IPS-NIHi11 (cell line): ENCODE data around the gene TRERF1.
"Not testable (repeated sequence)": the region's sequence is repeated elsewhere in the genome, so short reads cannot be mapped to it uniquely, and the experiment has no call there.

Experiments
- DNase-seq: peaks from one replicate; pipeline ENCODE4 v3.0.0; 2012; ENCODE audit warnings: mixed read lengths, low spot score

TRERF1 gene

DNA sequence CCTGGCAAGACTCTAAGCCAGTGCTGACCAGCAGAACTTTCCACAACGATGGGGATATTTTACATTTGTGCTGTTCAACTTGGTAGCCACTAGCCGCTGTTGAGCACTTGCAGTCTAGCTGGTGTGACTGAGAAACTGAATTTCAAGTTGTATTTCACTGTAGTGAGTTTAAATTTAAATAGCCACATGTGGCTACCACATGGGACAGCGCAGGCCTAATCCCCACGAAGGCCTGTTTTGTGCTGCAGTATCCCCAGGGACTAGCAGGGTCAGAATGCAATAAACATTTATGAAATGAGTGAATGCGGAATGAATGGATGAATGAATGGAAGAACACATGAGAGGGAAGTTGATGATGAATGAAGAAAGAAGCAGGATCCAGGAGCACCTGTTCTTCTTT is 115.8 kb downstream of the TRERF1 start:
- no peak for DNase-seq

DNA sequence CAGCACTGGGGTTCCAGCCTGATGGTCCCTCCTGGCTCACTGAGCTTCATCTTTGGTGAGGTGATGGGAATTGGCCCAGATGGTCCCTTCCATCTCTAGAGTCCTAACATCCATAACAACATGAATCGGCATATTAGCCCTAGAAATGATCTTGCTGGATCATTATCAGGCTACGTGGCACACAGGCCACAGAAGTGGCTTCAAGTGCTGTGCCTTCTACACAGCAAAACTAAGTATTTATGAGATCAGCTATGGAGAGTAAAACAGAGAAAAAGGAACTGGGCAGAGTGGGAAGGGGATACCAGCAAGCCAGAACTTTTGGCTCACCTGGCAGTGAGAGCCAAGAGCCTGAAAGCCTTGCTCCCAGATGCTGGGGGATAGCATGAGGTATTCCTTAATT is 116.9 kb downstream of the TRERF1 start:
- no peak for DNase-seq

DNA sequence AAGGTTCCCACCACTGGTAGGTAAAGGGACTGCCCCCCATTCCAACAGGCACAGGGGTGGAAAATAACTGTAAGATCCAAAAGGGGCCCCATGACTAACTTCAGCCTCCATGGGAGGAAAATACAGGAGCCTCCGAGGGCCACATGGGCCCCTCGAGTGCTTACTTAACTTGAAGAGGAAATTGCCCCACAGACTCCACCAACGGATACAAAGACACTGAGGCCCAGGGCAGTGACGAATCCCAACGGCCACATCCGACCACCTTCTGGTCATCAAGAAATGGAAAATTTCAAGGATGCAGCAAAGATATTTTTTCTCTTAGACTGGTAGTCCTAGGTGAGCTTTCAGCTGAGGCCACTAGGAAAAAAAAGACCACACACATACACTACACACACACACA is 118.1 kb downstream of the TRERF1 start:
- no peak for DNase-seq

DNA sequence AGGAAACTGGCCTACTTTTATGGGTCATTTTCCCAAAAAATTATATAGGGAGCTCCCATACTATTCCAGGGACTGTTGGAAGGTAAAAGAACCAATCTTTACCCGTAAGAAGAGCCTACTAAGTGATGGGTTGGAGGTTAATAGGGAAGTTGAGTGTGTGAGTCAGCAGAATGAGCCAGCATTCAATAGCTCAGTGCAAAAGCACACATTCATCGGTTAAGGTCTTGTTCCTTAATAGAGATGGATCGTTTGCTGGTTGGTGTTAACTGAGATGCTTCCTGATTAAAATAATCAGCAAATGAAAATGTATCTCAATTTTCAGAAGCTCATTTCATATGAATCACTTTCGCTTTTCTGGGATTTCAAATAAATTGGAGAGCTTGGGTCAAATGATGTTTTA is 118.8 kb downstream of the TRERF1 start:
- no peak for DNase-seq

DNA sequence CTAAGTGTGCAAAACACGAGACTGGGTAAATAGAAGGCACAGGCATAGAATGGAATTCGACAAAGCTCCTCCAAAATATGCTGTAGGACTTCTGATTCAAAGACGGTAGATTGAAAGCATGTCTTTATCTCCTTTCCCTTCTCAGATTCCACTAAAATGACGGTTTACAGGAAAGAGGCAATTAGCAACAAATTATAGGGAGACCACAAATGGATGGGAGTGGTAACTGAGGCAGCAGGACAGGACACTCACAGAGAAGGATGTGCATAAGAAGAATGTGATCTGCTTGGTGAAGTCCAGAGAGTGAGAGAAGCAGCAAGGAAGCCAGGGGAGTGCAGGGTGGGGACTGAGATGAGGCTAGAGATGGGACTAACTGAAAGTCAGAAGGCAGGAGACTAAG is 120.7 kb downstream of the TRERF1 start:
- no peak for DNase-seq

DNA sequence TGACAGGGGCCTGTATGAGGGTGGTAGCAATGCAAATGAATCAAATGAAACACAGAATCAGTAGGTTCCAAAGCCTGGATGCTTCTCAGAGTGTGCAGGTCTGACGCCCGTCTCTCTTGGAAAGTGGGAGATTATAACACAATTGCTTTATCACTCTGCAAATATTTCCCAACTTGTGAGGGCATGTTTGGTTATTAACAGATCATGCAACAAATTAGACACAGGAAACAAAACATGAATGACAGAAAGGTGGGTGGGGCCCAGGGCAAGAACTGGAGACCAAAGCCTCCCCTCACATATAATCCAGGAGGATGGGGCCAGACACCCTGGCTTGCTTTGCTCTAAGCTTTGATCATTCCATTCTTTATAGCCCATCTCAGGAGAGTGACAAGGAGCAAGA is 125.5 kb downstream of the TRERF1 start:
- DNase-seq, result no peak

DNA sequence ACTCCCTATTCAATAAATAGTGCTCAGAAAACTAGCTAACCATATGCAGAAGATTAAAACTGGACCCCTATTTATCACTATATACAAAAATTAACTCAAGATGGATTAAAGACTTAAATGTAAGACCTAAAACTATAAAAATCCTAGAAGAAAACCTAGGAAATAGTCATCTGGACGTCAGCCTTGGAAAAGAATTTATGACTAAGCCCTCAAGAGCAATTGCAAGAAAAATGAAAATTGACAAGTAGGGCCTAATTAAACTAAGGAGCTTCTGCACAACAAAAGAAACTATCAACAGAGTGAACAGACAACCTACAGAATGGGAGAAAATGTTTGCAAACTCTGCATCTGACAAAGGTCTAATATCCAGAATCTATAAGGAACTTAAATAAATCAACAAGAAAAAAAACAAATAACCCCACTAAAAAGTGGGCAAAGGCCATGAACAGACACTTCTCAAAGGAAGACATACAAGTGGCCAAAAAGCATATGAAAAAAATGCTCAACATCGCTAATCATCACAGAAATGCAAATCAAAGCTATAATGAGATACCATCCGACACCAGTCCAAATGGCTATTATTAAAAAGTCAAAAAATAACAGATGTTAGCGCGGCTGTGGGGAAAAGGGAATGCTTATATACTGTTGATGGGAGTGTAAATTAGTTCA is 126.9 kb downstream of the TRERF1 start:
- DNase-seq, result not testable (repeated sequence)

DNA sequence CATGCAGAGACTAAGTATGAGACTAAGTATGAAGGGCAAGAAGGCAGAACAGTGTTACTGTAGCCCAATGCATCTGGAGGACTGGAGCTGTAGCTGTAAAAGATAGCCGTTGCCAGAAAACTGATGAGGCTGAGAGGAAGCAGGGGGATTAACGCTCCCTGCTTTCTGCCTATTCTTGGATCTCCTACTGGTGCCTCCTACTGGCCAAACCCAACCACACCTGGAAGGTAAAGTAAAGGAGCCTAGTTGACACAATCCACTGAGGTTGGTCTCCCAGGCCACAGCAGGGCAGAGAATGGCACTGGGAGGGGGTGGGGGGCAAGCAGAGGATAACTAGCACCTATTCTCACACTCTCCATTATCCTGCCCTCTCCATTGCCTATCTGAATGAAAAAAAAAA is 129.1 kb downstream of the TRERF1 start:
- peak; percentile 63 for DNase-seq

DNA sequence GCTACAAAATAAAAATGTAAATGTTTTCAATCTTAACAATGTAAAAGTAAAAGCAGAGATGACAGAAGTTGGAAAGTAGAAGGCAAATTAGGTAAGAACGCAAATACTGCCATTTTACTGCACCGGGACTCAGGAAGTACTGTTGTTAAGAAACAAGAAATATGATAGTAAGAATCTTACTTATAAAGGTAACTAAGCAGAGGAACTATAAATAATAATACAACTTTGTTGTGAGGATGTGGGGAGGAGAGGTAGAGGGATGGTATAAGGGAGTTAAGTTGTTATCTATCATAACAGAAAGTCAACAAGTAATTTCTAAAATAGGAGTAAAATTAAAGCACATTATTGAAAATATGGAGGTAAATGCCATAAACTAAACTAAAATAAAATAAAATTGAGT is 129.8 kb downstream of the TRERF1 start:
- DNase-seq, result no peak

DNA sequence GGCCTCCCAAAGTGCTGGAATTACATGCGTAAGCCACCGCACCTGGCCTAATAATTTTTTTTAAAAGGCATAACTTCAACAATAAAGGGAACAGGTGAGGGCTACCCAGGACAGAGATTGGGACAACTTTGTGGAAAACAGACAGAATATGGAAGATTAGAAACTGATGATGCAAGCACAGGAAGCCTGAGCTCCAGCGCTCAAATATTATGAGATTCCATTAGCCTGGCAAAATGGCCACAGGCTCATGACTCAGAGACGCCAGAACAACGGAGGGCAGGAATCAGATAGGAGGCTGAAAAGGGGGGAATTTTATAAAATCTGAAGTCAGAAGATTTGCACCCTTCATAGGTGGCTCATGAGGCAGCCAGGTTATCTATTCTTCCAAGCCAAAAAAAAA is 131.0 kb downstream of the TRERF1 start:
- no peak for DNase-seq

DNA sequence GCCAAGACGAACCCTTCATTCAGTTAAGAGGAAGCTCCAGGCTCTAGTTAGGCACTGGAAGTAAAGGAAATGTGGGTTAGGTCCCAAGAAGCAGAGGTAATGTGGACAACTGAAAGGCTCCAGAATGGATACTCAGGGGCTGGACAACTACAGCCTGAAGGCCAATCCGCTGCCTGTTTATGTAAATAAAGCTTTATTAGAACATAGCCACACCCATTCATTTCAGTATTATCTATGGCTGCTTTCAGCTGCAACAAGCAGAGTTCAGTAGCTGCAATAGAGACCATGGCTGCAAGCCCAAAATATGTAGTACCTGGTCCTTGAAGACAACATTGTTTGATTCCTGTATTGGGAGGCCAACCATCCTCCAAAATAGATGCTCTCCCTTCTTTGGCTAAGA is 133.2 kb downstream of the TRERF1 start:
- no peak for DNase-seq

DNA sequence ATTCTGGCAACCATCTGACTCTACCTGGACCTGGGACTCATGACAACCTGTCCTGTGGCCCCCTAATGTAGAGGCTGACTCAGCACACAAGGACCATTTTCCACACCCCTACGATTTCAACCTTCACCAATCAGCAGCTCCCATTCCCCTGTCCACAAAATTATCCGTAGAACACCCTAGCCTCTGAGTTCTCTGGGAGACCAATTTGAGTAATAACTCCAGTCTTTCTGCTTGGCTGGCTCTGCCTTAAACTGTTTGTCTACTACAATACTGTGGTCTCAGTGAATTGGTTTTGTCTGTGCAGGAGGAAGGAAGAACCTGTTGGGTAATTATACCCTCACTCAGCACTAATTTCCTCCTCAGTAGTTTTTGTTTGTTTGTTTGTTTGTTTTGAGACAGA is 134.7 kb downstream of the TRERF1 start:
- no peak for DNase-seq

DNA sequence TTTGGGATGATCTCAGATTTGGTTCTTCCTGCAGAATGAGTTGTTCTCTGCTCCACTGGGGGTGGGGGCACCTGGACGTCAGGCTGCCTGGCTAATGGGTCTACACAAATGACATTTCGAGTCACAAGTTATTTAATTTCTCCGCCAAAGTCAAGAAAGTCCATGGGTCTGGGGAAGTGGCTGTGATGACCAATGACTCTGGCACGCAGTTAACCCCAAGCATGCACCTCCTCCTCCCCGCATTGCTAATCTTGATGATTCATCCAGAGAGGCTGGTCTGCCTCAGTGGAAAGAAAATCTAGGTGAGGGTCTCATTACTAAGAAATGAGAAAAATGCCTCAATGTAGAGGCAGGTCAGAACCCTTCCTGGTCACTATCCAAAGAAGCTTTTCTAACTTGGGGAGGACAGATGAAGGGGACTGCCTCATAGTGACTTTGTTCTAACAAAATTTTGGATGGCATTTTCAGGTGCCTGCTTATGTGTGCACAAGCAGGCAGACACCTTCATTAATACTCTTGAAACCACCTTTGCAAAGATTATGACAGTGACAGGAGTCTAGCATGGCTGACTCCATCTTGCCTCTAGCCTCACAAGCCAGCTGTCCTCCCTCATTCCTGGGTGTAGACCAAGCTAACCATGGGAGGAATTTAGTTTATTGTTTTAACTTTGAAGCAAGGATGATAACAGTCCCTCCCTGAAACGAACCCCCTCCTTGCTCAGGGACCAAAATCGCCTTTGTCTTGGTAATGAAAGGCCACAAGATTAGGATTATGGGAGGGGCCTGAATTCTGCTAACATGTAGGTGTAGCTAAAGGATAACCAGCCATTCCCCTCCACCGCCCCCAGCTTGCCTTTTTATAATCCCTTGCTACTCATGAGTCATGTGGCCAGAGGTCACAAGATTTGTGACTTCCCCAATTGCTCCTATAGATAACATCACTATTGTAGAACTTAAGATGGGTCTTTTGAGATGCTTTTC is 135.4 kb downstream of the TRERF1 start:
- peak; percentile 50 for DNase-seq

DNA sequence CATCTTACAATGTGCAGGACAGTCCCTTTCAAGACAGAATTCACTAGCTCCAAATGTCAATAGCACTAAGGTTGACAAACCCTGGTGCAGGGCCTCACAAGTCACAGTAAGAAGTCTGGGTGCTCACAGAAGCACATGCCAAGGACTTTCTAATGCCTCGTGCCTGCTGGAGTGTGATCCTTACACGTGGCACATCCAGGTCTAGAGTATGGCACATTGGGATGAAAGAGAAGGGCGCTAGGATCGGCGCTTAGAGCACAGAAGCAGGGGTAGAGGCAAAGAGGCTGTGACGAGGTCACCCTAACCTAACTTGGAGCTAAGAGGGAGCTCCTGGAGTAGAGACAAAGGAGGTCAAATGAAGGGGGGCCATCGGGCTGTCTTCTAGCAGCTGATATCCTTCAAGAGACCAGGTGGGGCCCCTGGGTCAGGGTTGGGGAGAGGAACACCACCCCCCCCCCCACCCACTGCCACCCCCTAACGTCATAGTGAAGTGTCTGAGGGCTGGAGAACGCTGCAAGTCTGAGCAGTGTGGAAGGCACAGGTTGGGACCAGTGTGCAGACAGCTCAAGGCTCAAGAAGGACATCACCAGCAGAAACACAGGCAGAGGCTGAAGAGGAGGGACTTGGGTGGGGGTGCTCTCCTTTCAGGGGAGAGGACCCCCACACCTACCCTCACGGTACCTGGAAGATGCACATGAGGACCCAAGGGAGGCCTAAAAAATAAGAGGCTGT is 136.3 kb downstream of the TRERF1 start:
- no peak for DNase-seq

DNA sequence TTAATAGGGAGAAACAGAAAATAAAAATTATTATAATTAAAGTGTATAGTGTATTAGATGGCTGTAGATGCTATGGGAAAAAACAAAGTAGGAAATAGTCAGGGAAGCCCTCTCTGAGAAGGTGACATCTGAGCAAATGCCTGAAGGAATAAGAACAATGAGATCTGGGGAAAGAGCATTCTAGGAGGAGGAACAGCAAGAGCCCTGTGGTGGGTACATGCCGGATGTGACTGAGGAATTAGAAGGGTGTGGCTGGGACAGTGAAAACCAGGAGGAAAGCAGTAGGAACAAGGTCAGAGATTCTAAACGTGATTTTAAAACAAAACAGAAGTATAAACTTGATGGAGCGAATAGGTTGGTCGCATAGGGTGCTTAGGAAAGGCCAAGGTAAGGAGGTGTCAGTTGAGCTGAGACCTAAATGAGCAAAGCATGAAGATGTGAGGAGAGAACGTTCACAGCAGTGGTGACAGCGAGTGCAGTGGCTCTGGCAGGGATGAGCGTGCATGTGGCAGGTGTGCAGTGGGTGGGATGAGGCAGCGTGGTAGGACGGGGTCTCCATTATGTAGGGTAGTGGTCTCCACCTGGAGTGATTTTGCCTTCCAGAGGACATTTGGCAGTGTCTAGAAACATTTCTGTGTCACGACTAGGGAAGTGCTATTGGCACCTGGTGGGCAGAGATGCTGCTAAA is 137.0 kb downstream of the TRERF1 start:
- DNase-seq, result no peak

DNA sequence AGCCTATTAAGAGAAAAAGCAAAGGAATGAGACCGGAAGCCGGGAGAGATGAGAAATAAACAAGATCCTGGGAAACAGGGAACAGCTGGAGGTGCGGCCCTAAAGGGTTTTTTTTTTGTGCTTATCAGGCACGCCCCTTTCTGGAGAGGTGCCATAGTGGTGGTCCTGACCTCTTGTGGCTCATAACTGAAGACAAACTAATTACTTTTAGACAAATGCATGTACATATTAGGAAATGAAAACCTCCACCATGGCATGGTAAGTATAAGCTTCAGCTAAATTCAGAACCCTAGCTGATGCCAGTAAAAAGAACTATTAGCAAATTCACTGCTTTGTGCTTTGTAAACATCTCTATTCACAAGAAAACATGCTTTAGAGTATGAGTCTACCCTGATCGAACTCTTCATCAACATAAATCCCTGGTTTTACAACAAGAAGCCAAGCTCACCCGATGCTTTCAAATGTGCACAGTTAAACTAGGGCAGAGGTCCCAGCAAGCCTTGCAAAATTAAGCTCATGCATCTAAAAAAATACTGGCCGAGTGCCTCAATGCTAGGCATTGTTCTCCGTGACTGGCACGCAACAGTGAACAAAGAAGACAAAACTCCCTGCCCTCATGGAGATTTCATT is 137.7 kb downstream of the TRERF1 start:
- DNase-seq, result no peak

DNA sequence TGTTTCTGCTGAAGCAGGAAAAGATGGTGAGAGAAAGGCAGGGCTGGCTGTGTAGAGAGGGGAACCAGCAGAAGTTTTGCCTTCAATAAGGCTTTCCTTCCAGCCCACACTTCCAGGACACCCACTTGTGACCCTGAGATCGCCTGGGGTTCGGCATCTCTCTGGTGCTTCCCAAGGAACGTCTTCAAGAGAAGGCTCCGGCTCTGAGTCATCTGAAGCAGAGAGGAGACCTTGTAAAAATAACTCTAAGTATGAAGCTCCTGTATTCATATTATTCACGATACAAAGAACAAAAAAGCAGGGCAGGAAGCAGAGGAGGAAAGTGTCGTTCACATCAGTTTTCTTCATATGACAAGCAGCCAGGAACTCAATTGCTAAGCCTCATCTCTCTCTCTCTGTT is 138.7 kb downstream of the TRERF1 start:
- no peak for DNase-seq

DNA sequence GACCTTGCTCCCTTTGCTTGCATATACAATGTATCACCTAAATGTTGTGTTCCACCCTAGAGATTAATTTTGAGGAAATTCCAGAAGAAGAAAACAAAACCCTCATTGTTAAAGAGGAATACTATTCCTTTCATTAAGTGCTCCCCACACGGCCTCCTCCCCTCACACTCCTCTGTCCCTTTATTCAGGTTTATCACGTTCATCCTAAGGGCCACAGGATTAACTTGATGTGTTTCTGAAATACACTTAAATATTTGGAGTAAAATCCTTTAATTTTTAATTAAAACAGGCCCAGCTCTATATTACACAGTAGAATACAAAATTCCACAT is 144.6 kb downstream of the TRERF1 start:
- DNase-seq, result no peak

DNA sequence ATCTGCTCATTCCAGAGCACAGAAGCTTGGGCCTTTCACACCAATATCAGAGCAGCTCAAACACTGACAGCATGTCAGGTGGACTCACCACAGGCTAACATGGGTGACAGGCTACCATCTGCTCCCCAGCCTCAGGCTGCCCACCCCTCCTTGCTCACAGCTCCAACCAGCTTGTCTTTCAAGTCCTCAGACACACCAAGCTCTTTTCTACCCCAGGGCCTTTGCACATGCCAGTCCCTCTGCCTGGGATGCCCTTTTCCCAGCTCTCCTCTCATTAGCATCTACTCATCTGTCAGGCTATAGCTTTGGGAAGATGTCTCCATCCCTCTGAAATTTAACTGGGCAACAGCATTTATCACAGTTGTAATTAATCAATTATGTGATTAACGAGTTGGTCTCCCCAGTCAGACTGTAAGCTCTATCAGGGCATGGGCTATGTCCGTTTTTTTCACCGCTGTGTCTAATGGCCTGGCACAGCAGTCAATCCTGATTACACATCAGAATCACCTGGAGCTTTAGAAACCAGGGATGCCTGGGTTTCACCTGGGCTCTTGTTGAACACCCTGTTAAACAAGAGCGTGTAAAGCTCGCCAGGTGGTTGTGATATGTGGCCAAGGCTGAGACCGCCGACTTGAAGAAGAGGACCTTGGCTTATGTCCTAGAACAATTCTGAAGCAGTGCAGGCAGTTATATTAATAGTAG is 145.1 kb downstream of the TRERF1 start:
- DNase-seq, result no peak

DNA sequence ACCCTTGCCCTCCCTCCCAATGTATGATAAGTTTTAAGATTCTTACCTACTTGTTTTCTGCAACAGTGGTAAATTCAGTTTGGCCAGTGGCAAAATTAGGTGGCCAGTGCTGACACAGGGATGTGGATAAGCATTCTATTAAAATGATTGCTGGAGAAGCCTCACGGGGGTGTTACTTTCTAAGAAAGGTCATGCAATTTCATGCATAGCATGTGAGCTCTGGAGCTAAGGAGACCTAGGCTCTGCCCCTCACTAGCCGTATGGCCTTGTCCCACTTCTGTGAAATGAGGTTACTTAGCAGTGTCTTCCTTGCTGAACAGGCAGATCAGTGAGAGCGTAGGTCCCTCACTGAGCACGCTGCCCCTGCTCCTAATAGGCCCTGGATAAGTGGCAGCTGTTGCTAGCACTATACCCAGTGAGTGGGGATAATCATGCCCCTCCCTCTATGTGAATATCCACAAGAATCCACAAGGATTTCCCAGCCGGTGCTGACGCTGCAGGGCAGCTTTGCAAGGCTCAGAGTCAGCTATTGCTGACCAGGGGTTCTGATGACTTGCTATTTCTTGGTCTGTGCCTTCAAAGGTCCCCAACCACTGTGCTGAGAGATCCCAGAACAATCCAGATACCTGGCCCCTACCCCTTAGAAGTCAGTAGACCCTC is 147.5 kb downstream of the TRERF1 start:
- no peak for DNase-seq

DNA sequence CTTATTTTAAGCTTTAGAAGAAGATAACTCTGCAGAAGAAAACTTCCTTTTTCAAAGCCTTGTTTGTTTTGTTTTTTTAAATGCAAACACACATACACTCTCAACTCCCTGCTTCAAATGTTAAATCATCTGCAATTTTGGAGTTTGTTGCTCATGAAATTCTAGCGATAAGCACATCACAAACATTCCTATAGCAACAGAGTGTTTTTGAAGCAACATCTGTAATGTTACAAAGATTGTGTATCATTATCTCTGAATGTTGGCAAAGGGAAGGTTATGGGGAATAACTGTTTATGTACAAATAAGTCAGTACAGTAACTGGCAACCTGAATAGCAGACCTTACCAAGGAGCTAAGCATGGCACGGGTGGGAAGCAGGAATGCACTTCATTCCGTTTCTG is 149.3 kb downstream of the TRERF1 start:
- DNase-seq, result no peak
